ENCODE results near the gene DNAH8.

The DNAH8 gene

DNA sequence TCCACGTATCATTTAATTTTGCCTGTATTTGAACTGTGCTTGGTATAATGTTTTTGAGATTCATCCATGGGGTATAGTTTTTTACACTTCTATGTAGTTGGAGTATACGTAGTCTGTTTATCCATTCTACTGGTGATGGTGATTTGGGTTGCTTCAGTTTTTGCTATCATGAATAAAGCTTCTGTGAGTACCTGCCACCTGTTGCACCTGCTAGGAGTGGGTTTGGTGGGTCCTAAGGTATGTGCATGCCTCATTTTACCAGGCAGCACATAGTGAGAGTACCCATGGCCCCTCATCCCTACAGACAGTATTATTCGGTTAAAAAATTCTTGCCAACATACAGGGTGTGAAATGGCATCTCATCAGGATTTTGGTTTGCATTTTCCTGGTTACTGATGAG lies 92.9 kb downstream of the DNAH8 start:
- DNase-seq = no peak
- in situ Hi-C loops (cut with HindIII; ENCODE audit: low pct_ligation_motif_present, low pct_unique_long_range_greater_than_20kb, low sequenced_read_pairs) = no loop called here

DNA sequence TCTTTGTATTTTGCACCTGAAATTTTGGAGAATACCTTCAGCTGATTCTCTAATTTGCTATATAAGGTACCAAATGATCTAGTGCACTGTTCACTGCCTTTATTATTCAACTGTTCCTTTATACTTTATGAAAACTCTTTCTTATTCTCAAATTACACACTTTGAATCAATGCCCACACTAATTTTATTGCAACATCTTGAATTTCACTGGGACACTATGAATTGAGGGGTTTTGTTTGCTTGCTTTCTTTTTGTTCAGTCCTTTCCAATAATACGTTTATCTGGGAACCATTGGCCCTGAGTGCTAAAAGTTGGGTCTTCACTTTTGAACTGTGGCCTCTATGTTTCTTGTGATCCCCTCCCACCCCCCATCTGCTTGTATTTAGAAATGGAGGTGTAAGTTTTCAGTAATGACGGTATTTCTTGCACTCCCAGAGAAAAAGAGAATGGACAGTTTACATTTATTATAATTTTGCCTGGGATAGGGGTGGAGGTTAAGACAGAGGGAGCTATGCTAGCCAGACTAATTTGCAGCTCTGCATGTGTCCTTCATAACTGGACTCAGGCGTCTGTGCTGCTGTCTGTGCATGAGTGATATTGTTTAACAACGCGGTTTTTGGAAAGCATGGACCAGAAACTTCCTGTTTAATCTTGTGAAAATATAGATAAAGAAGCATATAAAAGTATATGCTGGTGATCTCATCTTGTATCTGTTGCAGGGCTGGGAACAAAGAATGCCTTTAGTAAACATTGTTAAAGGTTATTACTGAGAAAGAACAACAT lies 98.1 kb downstream of the DNAH8 start:
- DNase-seq = no peak
- in situ Hi-C loops (cut with HindIII; ENCODE audit: low pct_ligation_motif_present, low pct_unique_long_range_greater_than_20kb, low sequenced_read_pairs) = no loop called here

DNA sequence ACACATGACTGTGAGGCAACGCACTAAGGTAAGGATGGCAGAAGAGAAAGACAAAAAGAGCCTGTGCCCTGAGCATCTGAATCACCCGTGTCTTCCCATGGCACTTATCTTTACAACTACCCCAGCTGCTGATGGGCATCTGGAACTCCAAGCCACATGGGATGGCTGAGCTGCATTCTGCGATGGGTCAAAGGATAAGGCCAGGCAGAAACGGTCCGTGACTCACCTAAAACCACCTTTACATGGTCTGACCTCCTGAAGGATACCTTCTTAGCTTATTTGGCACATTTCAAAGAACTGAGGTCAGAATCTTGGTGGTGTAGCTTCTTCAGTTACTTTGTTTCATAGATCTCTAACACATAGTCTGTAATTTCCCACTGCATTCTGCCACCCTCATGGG lies 99.7 kb downstream of the DNAH8 start:
- no peak for DNase-seq
- in situ Hi-C loops (cut with HindIII; ENCODE audit: low pct_ligation_motif_present, low pct_unique_long_range_greater_than_20kb, low sequenced_read_pairs) = no loop called here

DNA sequence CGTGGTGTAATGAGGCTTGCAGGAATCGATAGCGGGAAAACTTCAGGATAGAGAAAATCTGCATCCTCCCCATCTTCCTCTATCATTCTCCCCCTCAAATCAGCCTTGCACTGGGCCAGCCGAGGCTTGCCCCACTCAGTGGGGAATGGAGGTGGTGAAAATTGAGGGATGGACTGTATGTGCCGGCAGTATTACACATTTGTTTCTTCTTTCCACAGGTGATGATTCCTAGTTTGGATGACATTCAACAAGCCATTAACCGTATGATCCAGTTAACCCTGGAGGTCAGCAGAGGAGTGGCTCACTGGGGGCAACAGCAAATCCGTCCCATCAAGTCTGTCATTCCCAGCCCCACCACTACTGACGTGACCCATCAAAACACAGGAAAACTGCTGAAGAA lies 100.1 kb downstream of the DNAH8 start:
- no peak for DNase-seq
- in situ Hi-C loops (cut with HindIII; ENCODE audit: low pct_ligation_motif_present, low pct_unique_long_range_greater_than_20kb, low sequenced_read_pairs) = no loop called here

- in situ Hi-C loops (cut with HindIII; ENCODE audit: low pct_ligation_motif_present, low pct_unique_long_range_greater_than_20kb, low sequenced_read_pairs) = no loop called here
- no peak for DNase-seq
Measured at GRCh38 chr6:38818691-38819090, 103.6 kb downstream of the DNAH8 start.

DNA sequence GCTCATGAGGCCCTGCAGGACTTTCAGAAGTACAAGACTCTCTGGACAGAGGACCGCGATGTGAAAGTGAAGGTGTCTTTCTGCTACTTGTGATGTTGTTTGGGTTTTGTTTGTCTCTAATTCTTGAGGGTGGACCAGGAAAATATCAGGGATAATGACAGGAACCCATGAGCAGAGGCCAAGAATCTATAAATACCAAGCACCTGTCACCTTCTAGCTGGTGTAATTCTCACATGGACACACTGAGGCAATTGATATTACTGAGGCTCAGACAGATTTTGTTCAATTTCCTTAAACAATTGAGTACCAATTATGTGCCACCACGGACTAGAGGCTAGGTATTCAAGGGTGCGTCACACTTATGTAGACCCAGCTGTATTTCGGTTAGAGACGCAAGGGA lies 107.9 kb downstream of the DNAH8 start:
- no peak for DNase-seq
- in situ Hi-C loops (cut with HindIII; ENCODE audit: low pct_ligation_motif_present, low pct_unique_long_range_greater_than_20kb, low sequenced_read_pairs) = no loop called here

- DNase-seq = no peak
- in situ Hi-C loops (cut with HindIII; ENCODE audit: low pct_ligation_motif_present, low pct_unique_long_range_greater_than_20kb, low sequenced_read_pairs) = no loop called here
Measured at GRCh38 chr6:38824243-38824894, 109.3 kb downstream of the DNAH8 start.

- in situ Hi-C loops (cut with HindIII; ENCODE audit: low pct_ligation_motif_present, low pct_unique_long_range_greater_than_20kb, low sequenced_read_pairs) = no loop called here
- DNase-seq = no peak
Measured at GRCh38 chr6:38827024-38827423, 111.9 kb downstream of the DNAH8 start.

DNA sequence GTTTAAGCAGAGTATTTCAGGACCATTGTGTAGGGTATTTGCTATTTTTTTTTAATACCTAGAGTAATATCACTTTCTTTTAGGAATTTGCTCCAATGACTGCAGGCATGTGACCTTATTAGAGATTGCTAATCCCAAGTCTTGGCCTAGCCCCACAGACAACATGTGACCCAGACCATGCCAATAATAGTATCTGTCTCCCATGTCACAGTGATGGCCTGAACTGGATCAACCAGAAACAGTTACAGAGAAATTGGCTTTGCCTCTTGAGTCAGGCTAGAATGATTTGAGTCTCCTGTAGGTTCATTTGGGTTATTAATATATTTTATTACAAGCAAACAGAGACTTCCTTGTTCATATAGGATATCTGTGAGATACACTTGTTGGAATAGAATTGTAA lies 116.8 kb downstream of the DNAH8 start:
- in situ Hi-C loops (cut with HindIII; ENCODE audit: low pct_ligation_motif_present, low pct_unique_long_range_greater_than_20kb, low sequenced_read_pairs) = no loop called here

GRCh38 chr6:38833320-38833719 lies 118.2 kb downstream of the DNAH8 start:
- DNase-seq = no peak
- in situ Hi-C loops (cut with HindIII; ENCODE audit: low pct_ligation_motif_present, low pct_unique_long_range_greater_than_20kb, low sequenced_read_pairs) = no loop called here

More for the DNA sequence above, 116.8 kb downstream of the DNAH8 start:
- no peak for DNase-seq

DNA sequence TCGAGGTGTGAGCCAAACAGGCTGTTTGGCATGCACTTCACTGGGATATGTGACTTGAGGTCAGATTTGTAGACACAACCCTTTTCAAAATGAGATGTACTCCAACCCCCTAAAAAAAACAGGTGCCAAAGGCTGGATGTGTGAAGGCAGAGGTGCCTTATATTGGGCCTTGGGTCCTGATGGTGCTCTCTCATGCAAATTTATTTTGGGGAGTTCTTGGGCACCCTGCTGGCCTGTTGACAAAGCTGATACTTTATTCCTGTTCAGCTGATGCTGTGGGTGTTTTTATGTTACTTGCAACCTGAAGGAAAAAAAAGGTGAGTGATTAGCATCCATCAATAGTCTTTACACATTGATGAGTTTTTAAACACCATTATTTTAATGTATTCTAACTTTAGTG lies 121.5 kb downstream of the DNAH8 start:
- no peak for DNase-seq
- in situ Hi-C loops (cut with HindIII; ENCODE audit: low pct_ligation_motif_present, low pct_unique_long_range_greater_than_20kb, low sequenced_read_pairs) = no loop called here

DNA sequence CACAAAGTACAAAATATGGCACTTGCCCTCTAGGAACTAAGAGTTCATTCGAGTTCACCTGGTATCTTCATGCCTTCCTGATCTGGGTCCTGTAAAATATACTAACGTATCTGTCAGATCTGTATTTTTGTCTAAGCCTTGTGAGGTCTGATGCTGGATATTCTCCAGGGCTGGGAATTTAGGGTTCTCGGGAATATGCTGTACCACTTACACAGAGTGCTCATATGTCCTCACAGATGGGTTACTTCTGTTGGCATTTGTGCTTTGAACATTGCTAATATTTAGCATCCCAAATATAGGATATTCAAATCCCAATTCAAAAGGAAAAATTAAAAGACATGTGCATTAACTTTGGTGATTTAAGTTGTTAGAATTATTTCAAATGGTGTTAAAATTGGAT lies 122.0 kb downstream of the DNAH8 start:
- no peak for DNase-seq
- in situ Hi-C loops (cut with HindIII; ENCODE audit: low pct_ligation_motif_present, low pct_unique_long_range_greater_than_20kb, low sequenced_read_pairs) = no loop called here

DNA sequence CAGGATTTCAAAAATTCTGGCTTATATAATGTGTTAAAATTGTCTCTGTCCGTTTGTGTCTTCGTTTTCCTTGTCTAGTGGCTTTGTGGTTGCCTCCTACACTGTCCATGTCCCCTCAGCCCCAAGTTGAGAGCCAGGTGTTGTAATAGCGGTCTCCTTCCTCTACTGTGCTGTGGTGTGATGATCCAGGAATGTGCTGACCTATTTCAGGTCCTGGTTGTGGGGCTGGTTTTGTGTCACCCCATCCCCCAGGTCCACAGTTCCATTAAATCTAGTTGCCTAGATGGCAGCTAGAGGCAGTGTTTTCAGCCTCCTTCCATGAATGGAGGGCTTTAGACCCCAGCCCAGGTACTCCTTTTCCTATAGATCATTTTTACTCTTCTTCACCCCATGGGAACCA lies 128.7 kb downstream of the DNAH8 start:
- no peak for DNase-seq
- in situ Hi-C loops (cut with HindIII; ENCODE audit: low pct_ligation_motif_present, low pct_unique_long_range_greater_than_20kb, low sequenced_read_pairs) = no loop called here

DNA sequence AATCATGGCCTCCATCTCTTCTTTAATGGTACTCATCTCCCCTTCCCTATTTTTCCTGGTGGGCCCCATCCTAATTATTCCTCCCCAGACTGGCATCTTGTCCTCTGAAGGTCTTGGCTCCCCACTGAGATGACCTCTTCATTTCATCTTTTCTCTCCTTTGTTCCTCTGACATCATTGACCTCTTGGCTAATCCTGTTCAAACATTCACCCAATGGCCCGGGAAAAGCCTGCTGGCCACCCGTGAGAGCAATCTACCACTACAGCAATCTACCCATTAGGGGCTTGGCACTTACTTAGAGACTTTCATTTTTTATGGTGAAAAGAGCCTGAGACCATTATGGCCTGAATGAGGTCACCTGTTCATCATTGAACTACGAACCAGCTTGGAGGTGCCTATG lies 130.8 kb downstream of the DNAH8 start:
- DNase-seq = no peak
- in situ Hi-C loops (cut with HindIII; ENCODE audit: low pct_ligation_motif_present, low pct_unique_long_range_greater_than_20kb, low sequenced_read_pairs) = no loop called here

- DNase-seq = no peak
- in situ Hi-C loops (cut with HindIII; ENCODE audit: low pct_ligation_motif_present, low pct_unique_long_range_greater_than_20kb, low sequenced_read_pairs) = no loop called here
Measured at GRCh38 chr6:38846361-38846760, 131.2 kb downstream of the DNAH8 start.

- DNase-seq = no peak
- in situ Hi-C loops (cut with HindIII; ENCODE audit: low pct_ligation_motif_present, low pct_unique_long_range_greater_than_20kb, low sequenced_read_pairs) = no loop called here
Measured at GRCh38 chr6:38846844-38847243, 131.7 kb downstream of the DNAH8 start.

DNA sequence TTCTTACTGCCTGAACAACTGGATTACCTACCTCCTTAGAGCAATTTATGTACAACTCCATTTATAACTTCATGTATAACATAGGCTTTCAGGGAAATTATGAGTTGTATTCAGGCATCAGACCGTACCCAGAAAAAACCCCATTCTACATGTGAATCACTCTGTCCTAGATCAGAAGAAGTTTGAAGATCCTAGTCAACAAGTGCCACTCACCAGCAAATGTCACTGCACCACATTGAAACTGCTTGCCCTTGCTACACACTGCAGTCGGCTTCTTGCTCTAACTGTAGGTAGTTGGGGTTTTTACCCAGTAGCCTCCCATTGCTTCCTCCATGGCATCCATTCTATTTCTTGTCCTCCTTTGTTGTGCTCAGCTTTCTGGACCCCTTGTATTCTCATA lies 132.4 kb downstream of the DNAH8 start:
- in situ Hi-C loops (cut with HindIII; ENCODE audit: low pct_ligation_motif_present, low pct_unique_long_range_greater_than_20kb, low sequenced_read_pairs) = no loop called here
- no peak for DNase-seq

DNA sequence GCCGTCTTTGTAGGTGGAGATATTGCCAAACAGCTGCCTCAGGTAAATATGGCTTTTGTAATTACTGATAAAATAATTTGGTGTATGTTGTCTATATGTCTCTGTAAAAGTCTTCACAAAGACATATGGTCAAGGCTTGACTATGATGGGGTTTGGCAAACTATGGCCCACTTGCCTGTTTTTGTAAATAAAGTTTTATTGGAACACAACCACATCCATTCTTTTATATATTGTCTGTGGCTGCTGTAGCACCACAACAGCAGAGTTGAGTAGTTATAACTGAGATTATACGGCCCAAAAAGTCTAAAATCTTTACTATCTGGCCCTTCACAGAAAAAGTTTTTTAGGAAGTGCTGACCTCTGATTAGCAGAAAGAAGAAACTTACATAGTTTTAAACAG lies 133.6 kb downstream of the DNAH8 start:
- in situ Hi-C loops (cut with HindIII; ENCODE audit: low pct_ligation_motif_present, low pct_unique_long_range_greater_than_20kb, low sequenced_read_pairs) = no loop called here
- DNase-seq = no peak

DNA sequence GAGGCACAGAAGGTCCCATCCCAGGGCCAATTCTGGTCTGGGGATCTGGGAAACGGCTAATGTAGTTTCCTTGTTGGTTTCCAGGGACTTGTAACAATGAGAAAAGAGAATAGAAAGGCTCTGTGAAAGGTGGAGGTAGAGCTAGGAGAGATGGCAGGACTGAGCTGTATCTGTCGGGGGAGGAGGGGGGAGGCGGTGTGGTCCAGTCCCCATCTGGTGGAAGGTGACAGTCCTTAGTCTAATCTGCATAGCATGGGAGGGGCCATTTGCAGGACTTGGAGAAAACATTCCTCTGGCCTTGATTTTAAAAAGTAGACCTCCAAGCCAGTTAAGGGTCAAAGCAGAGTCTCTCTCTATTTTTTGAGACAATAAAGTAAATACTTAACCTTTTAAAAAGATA lies 137.1 kb downstream of the DNAH8 start:
- DNase-seq = no peak
- in situ Hi-C loops (cut with HindIII; ENCODE audit: low pct_ligation_motif_present, low pct_unique_long_range_greater_than_20kb, low sequenced_read_pairs) = no loop called here

- in situ Hi-C loops (cut with HindIII; ENCODE audit: low pct_ligation_motif_present, low pct_unique_long_range_greater_than_20kb, low sequenced_read_pairs) = no loop called here
- DNase-seq = no peak
Measured at GRCh38 chr6:38853236-38853635, 138.1 kb downstream of the DNAH8 start.

Measured in ACHN (cell line).